GM20431 (cell line): ENCODE results near the gene CALN1.
"Not testable (repeated sequence)": the region's sequence is repeated elsewhere in the genome, so short reads cannot be mapped to it uniquely, and the experiment has no call there.

Source experiments
- in situ Hi-C: fragments of 300-500 bp; cut with MseI, MboI; formaldehyde crosslinking; loops from one replicate; pipeline ENCODE4 v1.15.0; 2020; ENCODE audit warnings: low sequenced_read_pairs; ENCODE audit not compliant: unreplicated experiment

Gene CALN1

DNA sequence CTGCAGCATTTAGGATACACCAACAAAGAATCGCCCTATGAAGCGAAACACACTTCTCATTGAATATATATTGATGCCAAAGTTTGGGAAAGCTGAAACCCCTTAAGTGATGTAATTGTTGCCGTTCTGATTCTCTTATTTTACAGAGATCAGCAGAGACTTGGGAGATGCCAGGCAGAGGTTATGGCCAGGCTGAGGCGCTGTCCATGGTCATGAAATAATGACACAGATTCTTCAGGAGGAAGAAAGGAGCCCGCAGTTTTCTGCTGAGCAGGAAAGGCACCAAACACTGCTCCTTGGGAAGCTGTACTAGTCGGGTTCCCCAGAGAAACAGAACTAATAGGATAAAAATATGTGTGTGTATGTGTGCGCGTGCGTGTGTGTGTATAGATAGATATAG is 566.0 kb downstream of the CALN1 start:
- in situ Hi-C loops = no loop called here

DNA sequence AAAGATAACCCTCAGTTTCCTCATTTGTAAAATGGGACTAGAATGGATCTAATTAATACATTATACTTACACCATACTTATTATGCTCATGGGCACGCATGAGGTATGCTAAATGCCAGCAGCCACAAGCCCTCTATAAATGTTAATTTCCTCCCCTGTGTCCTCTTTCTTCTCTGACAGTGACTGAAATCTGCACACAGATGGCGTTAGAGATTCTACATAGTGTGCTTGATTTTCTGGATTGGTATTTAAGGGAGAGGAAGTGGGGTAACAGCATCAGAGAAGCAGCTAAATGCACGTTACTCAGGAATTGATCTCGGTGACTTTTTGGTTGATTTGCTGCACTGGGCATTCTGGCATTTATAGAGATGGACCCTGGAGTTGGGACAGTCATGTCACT is 568.5 kb downstream of the CALN1 start:
- in situ Hi-C loops = no loop called here

DNA sequence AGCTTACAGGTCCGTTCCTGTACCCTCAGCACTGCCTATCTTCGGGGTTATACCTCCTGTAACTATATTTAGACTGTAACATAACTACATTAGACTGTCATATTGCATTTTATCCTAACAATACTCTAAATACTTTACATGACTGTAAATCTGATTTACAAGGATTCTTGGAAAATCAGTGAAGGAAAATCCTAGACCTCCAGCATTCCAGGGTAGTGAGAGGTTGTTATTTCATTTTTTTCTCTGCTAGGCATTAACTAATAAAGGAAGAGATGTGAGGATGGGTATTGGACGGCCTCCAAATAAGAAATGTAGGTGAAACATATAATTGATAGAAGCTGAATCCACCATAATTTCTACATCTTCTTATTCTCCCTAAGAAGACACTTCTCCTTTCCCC is 569.4 kb downstream of the CALN1 start:
- in situ Hi-C loops = no loop called here

DNA sequence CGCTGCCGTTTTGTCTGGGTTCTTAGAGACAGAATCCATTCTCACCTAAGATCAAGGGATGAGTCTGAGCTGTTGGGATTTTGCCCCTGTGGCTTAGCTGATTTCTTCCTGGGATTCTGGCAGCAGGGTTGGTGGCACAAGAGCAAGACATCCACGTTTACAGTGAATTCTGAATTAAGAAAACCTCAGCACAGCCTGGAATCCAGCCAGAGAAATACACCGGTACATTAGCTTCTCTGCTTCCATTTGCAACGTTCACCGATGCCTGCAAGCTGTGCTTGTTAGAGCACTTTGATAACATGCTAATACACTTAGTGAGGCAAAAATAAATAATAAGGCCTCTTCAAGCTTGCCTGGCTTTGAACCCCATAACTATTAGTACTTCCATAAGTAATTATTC is 569.8 kb downstream of the CALN1 start:
- in situ Hi-C loops = no loop called here

DNA sequence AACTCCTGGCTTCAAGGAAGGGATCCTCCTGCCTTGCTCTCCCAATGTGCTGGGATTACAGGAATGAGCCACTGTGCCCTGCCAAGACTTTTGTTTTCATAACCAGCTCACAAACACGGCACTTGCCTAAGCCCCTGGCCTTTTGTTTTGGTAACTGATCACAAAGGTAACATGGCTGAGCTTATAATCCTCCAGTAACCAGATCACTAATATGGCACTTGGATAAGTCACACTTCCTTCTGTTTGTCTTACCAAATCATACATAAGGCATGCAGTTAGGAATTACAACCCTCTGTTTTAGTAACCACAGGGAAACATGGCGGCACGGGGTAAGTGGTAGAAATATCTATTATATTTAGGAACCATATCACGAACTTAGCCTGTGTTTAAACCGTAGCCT is 577.1 kb downstream of the CALN1 start:
- in situ Hi-C loops = no loop called here

DNA sequence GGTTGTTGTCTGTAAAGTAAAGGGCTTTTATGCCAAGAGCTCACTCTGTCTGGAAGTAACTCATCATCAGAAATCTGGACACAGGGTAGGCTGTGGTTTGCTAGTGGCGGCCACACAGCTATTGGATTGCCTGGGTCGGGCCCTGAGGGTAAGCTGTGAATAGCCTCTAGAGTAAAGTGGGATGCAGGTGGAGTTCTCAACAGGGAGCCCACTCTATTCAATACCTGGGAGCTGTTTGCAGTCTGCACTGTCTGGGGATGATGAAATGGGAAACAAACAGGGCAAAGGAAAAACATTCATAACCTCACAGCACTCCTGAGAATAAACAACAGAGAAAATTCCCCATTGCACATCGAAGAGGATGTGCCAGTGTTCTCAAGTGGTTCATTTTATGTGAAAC is 582.6 kb downstream of the CALN1 start:
- in situ Hi-C loops = no loop called here

DNA sequence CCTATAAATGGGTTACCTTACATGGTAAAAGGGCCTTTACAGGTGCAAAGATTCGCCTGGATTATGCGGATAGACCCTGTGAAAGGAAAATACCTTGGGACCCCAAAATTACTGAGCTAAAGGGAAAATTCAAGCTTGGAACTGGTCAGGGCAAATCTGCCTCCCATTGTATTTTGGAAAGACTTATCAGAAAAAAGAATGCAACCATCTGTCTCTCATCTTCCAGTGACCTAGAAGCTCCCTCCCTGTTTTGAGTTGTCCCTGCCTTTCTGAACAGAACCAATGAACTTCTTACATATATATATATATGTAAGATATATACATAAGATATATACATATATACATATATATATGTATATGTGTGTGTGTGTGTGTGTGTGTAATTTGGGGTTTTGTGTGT is 583.8 kb downstream of the CALN1 start:
- in situ Hi-C loops = no loop called here

DNA sequence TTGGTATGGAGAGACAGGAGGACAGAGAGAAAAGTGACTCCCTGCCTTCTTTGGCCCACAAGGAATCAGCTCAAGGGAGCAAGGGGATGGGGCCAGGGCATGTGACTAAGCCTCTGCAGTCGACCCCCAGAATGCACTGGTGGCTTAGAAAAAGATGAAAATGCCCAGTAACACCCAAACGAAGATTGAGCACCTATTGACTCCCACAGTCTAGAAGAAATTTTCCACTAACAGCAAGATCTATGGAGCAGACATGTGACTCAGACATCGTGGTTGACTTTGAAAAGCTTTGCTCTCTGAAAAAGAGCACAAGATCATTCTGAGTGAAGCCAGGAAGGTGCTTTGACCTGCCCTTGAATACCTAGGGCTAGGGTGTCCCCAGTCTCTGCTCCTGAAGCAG is 586.0 kb downstream of the CALN1 start:
- in situ Hi-C loops = no loop called here

DNA sequence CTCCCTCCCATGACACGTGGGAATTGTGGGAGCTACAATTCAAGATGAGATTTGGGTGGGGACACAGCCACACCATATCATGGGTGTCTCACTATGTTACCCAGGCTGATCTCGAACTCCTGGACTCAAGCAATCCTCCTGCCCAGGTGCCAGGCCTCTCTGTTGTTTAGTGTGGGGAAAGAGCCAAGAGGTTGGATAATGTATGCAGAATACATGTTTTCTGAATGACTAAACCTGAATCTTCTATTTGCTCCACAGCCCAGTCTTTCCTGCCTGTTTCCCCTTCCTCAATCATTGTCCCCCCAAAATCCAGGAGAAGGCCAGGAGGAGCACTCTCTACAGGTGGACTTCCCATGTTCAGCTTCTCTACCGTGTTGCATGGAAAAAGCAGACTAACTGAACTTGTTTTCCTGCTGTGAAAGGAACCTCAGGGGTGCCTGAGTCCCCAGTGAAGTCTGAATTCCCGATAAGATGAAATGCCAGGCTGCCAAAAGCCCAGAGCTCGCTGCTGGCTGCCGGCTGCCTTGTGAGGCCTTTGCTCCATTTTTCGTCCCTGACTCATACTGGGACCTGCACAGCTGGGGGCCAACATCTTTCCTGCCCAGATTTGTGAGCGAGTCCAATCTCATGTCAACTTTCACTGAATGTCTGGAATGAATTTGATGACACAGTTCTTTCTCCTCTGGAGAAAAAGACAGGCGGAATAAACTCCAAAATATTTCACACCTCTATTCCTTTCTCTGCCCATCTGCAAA is 588.0 kb downstream of the CALN1 start:
- in situ Hi-C loops = no loop called here

DNA sequence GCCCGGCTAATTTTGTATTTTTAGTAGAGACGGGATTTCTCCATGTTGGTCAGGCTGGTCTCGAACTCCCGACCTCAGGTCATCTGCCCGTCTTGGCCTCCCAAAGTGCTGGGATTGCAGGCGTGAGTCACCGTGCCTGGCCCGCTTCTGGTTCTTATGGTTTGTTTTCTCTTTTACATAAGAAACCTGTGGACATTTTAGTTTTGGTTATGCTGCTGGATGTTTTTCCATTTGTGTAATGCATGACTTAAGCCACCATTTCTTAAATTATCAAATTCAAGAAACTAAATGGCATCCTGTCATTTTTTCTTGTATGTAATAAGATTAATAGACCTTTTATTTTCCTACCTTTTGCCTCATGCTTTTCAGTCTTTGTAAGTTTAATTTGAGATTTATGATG is 589.7 kb downstream of the CALN1 start:
- in situ Hi-C loops = not testable (repeated sequence)

DNA sequence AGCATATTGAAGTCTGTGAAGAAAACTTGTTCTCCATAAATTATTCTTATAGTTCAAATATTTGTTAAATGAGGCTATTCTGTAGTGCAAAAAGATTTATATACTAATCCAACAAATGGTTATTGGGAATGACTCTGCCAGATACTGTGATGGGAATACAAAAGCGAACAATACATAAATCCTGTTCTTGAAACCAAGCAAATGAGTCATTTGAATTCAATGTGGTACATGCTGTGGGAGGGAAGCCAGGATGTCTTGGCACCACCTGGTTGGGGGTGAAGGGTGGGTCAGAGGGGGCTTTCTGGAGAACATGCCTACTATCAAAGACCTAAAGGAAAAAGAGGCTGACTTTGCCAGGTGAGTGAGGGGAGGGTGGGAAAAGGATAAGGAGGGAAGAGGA is 594.2 kb downstream of the CALN1 start:
- in situ Hi-C loops = no loop called here

DNA sequence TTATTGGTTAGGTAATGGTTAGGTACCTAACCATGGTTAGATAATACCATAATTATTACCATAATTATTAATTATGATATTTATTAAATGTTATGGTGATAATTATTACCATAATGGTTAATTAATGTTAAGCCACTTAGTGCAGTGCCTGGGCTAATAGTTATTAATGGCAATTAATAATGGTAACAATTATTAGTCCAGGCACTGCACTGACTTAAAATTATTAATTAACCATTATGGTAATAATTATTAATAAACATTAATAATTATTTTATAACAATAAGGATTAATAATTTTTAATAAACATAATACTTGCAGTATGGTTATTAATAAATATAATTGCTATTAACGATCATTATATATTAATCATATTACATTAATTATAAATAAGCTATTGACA is 604.0 kb downstream of the CALN1 start:
- in situ Hi-C loops = no loop called here

DNA sequence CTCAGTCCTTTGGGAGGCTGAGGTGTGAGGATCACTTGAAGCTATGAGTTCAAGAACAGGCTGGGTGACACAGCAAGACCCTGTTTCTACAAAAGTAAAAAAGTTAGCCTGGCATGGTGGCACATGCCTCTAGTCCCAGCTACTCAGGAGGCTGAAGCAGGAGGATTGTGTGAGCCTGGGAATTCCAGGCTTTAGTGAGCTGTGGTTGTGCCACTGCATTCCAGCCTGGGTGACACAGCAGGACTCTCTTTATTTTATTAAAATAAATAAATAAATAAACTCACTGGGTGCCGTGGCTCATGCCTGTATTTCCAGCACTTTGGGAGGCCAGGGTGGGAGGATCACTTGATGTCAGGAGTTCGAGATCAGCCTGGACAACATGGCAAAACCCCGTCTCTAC is 607.9 kb downstream of the CALN1 start:
- in situ Hi-C loops = no loop called here

DNA sequence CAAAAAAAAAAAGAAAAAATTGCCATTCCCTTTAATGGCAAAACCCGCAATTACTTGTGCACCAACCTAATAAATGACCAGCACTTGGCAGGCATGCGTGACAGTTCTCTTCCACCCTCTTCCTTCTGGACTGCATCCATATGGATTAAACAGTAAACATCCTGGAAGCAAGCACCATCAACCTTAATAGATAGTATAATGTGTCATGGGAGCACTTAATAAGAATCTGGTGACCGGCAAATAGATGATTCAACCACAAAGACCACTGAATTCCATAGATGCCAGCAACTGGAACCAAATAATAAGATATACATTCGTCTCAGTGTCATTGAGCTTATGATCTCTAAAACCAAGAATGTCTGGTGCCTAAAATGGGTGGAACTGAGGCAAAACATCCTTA is 610.2 kb downstream of the CALN1 start:
- in situ Hi-C loops = no loop called here

DNA sequence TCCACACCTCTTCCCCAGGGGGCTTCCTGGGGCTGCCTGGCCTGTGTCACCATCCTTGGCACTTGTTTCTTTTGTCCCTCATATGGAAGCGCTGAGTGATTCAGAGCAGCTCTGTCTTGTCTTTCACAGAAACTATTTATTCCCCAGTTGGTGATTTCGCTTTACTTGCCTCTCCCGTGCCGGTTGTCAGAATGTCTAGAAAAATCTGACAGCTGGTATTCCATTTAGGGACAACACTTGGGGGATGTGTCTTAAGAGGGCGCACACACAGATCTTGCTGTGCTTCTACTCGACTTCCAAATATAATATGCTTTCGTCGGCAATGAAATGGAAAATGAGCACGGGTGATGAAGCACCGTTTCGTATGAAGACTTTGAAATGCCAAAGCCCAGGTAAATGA is 611.8 kb downstream of the CALN1 start:
- in situ Hi-C loops = no loop called here

DNA sequence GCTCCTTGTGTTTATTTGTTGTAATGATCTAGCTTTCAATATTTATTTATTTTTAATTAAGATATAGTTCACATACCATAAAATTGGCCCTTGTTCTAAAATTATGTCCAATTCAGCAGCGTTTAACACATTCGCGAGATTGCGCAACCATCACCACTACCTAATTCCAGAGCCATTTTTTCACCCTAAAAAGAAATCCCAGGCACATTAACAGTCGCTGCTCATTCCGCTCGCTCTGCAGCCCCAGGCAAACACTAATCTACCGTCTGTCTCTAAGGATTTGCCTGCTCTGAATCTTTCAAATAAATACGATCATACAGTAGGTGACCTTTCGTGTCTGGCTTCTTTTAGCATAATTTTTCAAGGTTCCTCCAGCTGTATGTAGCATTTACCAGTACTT is 616.7 kb downstream of the CALN1 start:
- in situ Hi-C loops = no loop called here

DNA sequence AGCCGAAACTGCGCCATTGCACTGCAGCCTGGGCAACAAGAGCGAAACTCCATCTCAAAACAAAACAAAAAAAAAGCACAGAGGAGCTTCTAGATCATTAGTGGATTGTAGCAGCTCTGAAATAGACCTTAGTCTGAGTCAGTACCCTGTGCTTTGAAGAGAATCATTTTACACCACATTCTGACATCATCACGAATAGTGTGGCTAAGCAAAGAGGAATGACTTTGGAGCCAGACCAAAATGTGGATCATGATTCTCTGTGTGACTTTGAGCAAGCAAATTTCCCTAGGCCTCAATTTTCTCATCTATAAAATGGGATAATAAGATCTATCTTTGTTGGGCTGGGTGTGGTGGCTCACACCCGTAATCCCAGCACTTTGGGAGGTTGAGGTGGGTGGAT is 618.9 kb downstream of the CALN1 start:
- in situ Hi-C loops = no loop called here

DNA sequence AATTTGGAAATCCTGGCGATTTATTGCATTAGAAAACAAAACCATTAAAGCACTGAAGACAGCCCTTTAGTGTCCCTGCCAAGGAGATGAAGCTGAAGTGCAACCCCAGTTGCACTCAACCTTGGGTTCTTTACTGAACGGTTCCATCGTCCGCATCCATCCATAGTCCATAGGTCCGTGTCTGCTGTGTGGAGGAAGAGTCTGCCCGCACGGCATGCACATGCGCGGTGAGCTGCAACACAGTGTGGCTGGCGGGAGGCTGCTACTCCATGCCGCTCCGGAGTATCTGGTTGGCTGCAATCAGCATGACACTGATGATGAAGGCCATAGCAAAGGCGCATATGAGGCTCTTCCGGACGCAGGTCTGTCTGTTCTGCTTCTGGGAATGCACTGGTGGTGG is 624.6 kb downstream of the CALN1 start:
- in situ Hi-C loops = no loop called here

DNA sequence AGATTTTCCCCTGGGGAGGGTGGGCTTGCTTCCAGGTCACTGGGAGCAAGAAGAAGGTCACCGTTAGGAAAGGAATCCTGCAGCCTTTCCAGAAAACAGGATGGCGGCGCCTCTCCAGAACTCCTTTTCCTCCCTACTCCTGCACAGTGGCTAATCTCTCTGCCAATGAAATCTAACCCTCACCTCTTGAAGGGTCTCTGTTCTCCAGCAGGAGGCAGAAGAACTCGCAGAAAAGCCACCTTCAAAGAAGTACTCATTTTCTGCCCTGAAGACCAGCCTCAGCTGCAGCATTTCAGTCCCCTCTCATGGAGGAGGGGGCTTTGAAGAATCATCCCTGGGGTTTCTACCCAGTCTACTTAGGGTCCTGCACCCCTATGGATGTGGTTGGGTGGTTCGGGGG is 626.9 kb downstream of the CALN1 start:
- in situ Hi-C loops = no loop called here

DNA sequence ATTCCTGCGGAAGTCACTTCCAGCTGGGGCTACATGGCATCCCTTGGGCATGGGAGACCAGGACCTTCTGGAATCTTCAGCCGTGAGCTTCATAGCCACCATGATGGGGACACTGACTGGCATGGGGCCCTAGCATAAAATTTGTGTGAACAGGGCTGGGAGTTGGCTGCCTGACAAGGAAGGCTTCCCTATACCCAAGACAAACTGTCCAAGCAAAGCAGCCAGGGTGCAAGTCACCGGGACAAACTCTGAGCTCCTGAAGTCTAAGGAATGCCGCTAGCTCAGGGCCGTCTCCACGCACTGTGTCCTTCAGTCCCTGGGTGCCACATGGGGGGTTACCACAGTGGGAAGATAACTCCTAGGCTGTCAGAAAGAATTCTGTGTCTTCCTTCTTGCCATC is 627.4 kb downstream of the CALN1 start:
- in situ Hi-C loops = no loop called here

DNA sequence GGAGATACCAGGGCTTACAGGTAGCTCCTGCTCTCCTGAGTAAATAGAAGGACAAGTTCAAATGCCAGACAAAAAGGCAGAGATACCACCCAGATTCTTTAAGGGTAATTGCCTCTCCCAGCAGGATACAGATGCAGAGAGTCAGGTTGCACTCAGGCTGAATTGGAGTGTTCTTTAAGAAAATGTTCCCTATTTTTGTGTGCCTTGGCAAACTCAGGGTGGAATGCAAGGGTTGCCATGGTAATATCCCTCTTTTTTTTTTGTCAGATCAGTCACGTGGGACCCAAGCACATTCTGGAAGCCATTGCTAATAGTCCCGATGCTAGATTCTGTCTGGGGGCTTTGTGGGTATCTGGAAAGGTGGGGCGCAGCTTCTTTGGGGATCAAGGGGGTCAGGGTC is 628.0 kb downstream of the CALN1 start:
- in situ Hi-C loops = no loop called here

DNA sequence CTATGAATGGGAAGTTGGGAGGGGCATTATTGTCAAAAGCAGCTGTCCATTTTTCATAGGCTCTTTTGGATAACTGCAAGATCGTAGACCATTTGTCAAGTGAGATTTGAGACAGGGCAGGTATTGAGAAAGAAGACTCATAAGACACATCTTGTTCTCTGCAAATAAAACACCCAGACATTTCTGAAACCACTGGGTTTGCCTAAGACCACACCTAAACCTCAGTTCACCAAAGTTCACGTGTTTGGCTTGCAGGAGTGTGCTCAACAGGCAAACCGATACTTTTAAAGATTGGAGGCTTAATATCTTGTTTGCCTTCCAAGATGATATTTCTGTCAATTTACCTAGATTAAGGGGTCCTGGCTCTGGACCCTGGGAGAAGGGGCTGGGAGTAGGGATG is 628.4 kb downstream of the CALN1 start:
- in situ Hi-C loops = no loop called here

DNA sequence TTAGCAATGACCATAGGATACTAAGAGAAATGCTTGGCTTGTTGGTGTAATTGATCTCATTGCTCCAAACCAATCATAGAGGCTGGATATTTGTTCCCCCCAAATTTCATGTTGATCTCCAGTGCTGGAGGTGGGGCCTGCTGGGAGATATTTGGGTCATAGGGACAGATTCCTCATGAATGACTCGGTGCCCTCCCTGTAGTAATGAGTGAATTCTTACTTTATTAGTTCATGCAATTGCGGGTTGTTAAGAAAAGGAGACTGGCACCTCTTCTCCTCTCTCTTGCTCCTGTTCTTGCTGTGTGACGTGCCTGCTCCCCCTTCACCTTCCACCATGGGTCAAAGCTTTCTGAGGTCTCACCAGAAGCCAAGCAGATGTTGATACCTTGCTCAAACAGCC is 630.1 kb downstream of the CALN1 start:
- in situ Hi-C loops = no loop called here
